HG02981 (cell line): ENCODE data around the gene CWC27.
"Not testable (repeated sequence)": the region's sequence is repeated elsewhere in the genome, so short reads cannot be mapped to it uniquely, and the experiment has no call there.

ENCODE experiments used
- ATAC-seq: cut with Tn5 transposase; IDR thresholded peaks from one replicate; pipeline ENCODE4 v1.9.1; 2021; ENCODE audit warnings: mild to moderate bottlenecking, moderate library complexity; ENCODE audit not compliant: unreplicated experiment

Gene CWC27

DNA sequence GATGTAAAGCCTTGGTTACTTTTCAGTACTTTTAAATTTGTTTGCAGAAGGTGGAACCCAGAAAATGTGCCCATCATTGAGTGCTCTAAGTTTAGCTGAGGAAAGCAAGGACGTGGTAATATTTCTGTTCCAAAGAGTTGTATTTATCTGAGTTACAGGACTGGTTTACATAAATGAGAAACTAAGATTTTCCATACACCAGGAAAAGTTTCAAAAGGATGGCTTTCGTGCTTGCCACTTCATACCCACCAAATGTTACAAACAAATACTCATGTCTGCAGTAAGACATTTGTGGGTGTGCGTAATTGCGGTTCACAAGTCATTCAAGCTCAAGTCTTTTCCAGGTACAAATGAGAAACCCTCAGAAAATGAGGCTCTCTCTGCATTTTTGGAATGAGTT lies 68.1 kb downstream of the CWC27 start:
- no peak for ATAC-seq

- no peak for ATAC-seq
Observed at GRCh38 chr5:64838376-64838775, 69.6 kb downstream of the CWC27 start.

GRCh38 chr5:64838803-64839202 lies 70.1 kb downstream of the CWC27 start:
- ATAC-seq, result no peak

GRCh38 chr5:64839936-64840335 lies 71.2 kb downstream of the CWC27 start:
- no peak for ATAC-seq

GRCh38 chr5:64840958-64841357 lies 72.2 kb downstream of the CWC27 start:
- no peak for ATAC-seq

- no peak for ATAC-seq
Observed at GRCh38 chr5:64853777-64854176, 85.0 kb downstream of the CWC27 start.

DNA sequence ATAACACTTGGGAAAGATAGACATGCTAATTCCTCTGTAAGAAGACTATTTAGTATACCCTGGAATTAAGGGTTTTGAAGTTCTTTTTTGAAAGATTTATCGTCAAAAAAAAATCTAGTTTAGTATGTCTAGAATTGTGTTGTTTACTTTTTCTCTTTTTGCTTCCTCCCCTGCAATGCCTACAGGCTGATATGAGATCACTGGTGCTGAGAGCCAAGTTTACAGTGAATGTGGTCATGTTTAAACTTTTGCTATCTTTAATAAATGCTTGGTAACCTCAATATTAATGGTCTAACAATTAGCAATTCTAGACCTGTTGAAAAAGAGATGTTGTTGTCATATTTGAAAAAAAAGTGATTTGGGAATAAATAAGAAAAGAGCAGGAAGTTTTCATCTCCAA lies 86.1 kb downstream of the CWC27 start:
- no peak for ATAC-seq

- ATAC-seq, result no peak
Observed at GRCh38 chr5:64859881-64860280, 91.2 kb downstream of the CWC27 start.

DNA sequence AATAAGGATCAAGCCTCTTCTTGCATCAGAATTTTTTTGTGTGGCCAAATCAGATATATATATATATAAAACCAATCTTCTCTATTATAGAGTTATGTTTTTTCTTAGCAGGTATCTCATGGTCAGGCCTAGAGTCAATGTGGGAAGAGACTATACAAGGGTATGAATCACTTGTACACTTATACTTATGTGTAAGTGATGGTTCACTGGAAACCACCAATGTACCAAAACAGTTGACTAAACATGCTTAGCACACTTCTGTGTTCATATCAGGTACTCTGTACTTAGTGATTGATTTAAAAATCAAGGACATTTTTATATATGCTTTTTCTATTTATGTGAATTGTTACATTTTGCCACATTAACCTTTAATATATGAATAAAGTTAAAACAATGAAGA lies 92.6 kb downstream of the CWC27 start:
- no peak for ATAC-seq

DNA sequence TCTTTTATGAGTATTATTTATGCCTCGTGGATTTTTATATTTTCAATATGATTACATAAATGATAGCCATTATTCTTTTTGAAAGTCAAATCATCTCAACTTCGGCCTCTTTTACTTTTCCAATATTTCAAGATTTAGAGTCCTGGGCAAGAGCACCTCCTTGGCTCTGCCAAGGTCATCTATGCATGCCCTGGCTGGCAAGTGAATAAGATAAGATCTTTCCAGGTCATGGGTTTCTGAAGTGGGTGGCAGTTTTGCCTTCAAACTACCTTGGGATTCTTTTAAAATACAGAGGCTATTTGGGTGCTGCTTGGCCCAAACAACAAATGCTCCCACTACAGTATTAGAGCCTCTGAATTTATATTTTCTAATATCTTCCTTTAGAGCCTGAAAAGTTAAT lies 95.4 kb downstream of the CWC27 start:
- ATAC-seq, result no peak

- no peak for ATAC-seq
Observed at GRCh38 chr5:64865662-64866061, 96.9 kb downstream of the CWC27 start.

DNA sequence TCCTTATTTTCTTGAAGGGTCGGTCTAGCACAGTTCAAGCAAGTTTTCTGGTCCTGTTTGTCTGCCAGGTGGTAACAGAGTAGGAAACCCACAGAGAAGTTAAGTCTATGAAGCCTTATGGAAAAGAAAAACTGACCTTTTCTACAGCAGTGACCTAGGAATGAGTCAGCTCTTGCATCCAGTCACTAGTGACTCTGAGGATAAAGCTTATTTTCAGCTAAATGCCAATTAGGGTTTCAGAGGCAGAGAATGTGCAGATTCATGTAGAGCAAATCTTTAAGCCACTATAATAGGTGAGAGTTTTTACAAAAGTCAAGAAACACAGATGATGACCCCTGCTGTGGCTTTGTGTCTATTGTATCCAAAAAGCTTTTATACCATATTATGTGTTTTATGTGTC lies 100.7 kb downstream of the CWC27 start:
- no peak for ATAC-seq

DNA sequence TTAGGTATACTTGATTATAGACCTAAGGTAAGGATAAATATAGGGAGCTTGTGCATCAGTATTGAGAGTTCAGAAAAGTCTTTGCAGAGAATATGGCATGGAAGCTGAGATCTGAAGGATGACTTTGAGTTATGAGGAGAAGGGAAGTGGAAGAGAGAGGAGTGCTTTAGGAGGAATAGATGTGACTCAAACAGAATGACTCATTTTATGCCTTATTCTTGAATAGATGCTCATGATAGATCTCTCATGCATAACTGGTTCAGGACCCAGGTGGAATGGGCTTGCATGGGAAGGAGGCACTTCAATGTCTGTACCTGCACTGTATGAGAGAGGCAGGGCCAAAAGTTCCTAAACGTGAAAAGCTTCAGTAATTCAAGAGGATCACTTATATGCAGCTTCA lies 103.3 kb downstream of the CWC27 start:
- ATAC-seq, result no peak

- no peak for ATAC-seq
Observed at GRCh38 chr5:64873441-64873840, 104.7 kb downstream of the CWC27 start.

GRCh38 chr5:64874753-64875152 lies 106.0 kb downstream of the CWC27 start:
- no peak for ATAC-seq

- no peak for ATAC-seq
Observed at GRCh38 chr5:64876203-64876602, 107.5 kb downstream of the CWC27 start.

- no peak for ATAC-seq
Observed at GRCh38 chr5:64880821-64881220, 112.1 kb downstream of the CWC27 start.

DNA sequence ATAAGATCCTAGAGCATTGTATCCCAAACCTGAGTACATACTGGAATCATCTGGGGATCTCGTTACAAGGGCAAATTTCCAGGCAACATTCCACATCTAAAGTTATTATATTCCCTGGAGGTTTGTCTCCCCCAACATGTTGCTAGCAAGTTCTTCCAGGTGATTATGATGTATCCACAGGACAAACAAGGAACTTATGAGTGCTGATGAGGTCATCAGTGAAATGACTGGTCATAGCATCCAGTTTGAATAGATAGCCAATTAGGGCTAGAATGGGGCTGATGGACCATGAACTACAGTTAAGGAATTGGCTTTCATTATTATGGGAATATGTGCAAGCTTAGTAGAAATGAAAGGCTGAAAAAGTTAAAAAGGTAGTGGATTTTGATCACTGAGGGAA lies 115.2 kb downstream of the CWC27 start:
- no peak for ATAC-seq

GRCh38 chr5:64884541-64884940 lies 115.8 kb downstream of the CWC27 start:
- no peak for ATAC-seq

- ATAC-seq, result no peak
Observed at GRCh38 chr5:64887910-64888309, 119.2 kb downstream of the CWC27 start.

GRCh38 chr5:64895748-64896147 lies 127.0 kb downstream of the CWC27 start:
- no peak for ATAC-seq

DNA sequence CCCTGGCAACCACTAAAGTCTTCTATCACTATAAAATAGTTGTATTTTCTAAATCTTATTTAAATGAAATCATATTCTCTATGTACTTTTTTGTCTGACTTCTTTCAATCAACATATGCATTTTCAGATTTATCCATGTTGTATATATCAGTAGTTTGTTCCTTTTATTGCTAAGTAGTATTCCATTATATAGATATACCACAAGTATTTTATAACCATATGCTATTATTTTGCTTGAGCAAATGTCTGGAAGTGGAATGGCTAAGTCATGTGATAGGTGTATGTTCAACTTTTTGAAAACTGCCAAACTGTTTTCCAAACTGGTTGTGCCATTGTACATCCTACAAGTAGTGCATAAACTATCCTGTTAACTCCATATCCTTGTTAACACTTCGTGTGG lies 131.1 kb downstream of the CWC27 start:
- ATAC-seq, result no peak

GRCh38 chr5:64900618-64901017 lies 131.9 kb downstream of the CWC27 start:
- ATAC-seq, result no peak

DNA sequence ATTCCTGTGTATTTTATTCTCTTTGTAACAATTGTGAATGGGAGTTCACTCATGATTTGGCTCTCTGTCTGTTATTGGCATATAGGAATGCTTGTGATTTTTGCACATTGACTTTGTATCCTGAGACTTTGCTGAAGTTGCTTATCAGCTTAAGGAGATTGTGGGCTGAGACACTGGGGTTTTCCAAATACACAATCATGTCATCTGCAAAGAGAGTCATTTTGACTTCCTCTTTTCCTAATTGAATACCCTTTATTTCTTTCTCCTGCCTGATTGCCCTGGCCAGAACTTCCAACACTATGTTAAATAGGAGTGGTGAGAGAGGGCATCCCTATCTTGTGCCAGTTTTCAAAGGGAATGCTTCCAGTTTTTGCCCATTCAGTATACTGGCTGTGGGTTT lies 138.7 kb downstream of the CWC27 start:
- not testable (repeated sequence) for ATAC-seq
